ENCODE measurements around the gene HSPA9. TPM values are rescaled to one million over a fixed set of nuclear protein-coding genes. Genes with fewer than 3 reads are reported as not detected.
A peak's percentile ranks its signal among the peaks of the same experiment; 100 is the strongest.

Gene HSPA9
- 100 to 1,000 TPM; 184 to 195 TPM for total RNA-seq
- 100 to 1,000 TPM; 130 to 164 (median 140) TPM for polyA plus RNA-seq
- 283 to 1,155 (median 467) reads per million in 6 experiments for total RNA-seq

- Mint-ChIP-seq H3K4me1 (peaks cover 16 to 45% (median 33%) of the 10 kb centered on the region in 4 donors), H3K4me3 (peak within 1 kb of the TSS; percentile 93 to 99 (median 98)), H3K27me3 (no peaks in the 10 kb centered on the region), H3K9me3 (peaks cover 0 to 3% (median 0%) of the 10 kb centered on the region in 9 donors), H3K36me3 (peaks cover 4 to 38% (median 10%) of the 10 kb centered on the region in 3 donors), H3K27ac (peak within 1 kb of the TSS; percentile 99 to 100 (median 100))
- ATAC-seq (peak; percentile 85 to 86), DNase-seq (peak; percentile 87 to 99 (median 97))
- POLR2A ChIA-PET = interaction anchor here (0.9 to 3.5 kb wide), 21 partner anchors 10 to 1826 kb away, joined by 3 to 65 read pairs (median 6); partner anchors contain the start of genes BRD8, CDC25C, EGR1 and ETF1
Measured at GRCh38 chr5:138575194-138576015, at the start of gene HSPA9. Gene HSPA9 (minus strand): TSS chr5:138575401. CDS start chr5:138575318, 83 bp downstream.

- no peak for ATAC-seq
- H3K27me3 Mint-ChIP-seq = peaks cover 32 to 80% (median 53%) of the 10 kb centered on the region in 5 donors
- POLR2A ChIA-PET = no interaction called here
- no peak overlapping the region for H3K27ac Mint-ChIP-seq
- no peak for DNase-seq
- peaks cover 0 to 2% (median 0%) of the 10 kb centered on the region in 4 donors for H3K4me1 Mint-ChIP-seq
- H3K9me3 Mint-ChIP-seq = peaks cover 0 to 2% (median 0%) of the 10 kb centered on the region in 9 donors
- H3K4me3 Mint-ChIP-seq = no peak overlapping the region
- no peaks in the 10 kb centered on the region for H3K36me3 Mint-ChIP-seq
Measured at GRCh38 chr5:138623053-138623452, 47.9 kb upstream of the HSPA9 start.

- DNase-seq = no peak
- Mint-ChIP-seq H3K27ac (no peak overlapping the region), H3K4me1 (peaks cover 0 to under 1% (median 0%) of the 10 kb centered on the region in 4 donors), H3K27me3 (peaks cover 32 to 77% (median 49%) of the 10 kb centered on the region in 5 donors), H3K9me3 (peaks cover 0 to 2% (median 0%) of the 10 kb centered on the region in 9 donors), H3K36me3 (no peaks in the 10 kb centered on the region), H3K4me3 (no peak overlapping the region)
- no peak for ATAC-seq
- POLR2A ChIA-PET = interaction anchor here (0.8 kb wide), 1 partner anchor 46 kb away, joined by 5 read pairs; no protein-coding TSS in a partner anchor
Measured at GRCh38 chr5:138622051-138622450, 46.9 kb upstream of the HSPA9 start.

- Mint-ChIP-seq H3K36me3 (no peaks in the 10 kb centered on the region), H3K4me1 (peaks cover 0 to 2% (median under 1%) of the 10 kb centered on the region in 4 donors), H3K27me3 (peaks cover 27 to 70% (median 45%) of the 10 kb centered on the region in 5 donors), H3K4me3 (no peak overlapping the region), H3K27ac (no peak overlapping the region), H3K9me3 (no peaks in the 10 kb centered on the region)
- ATAC-seq (no peak), DNase-seq (no peak)
- POLR2A ChIA-PET = no interaction called here
Measured at GRCh38 chr5:138620663-138621224, 45.5 kb upstream of the HSPA9 start.

- ATAC-seq (peak in 1 of 2 donors; percentile 49), DNase-seq (no peak)
- H3K4me3 Mint-ChIP-seq = no peak overlapping the region
- peak overlapping the region in 1 of 10 donors; percentile 22 for H3K27ac Mint-ChIP-seq
- no peaks in the 10 kb centered on the region for H3K36me3 Mint-ChIP-seq
- peaks cover 36 to 70% (median 46%) of the 10 kb centered on the region in 5 donors for H3K27me3 Mint-ChIP-seq
- H3K4me1 Mint-ChIP-seq = peaks cover 3 to 5% (median 4%) of the 10 kb centered on the region in 4 donors
- no peaks in the 10 kb centered on the region for H3K9me3 Mint-ChIP-seq
- POLR2A ChIA-PET = interaction anchor here (0.7 kb wide), 1 partner anchor 1129 kb away, joined by 3 read pairs; no protein-coding TSS in a partner anchor
Measured at GRCh38 chr5:138616508-138616907, 41.3 kb upstream of the HSPA9 start.

GRCh38 chr5:138615461-138615860, 40.3 kb upstream of the HSPA9 start:
- H3K27me3 Mint-ChIP-seq = peaks cover 35 to 70% (median 46%) of the 10 kb centered on the region in 5 donors
- no peak overlapping the region for H3K27ac Mint-ChIP-seq
- no peaks in the 10 kb centered on the region for H3K36me3 Mint-ChIP-seq
- ATAC-seq (no peak), DNase-seq (no peak)
- H3K4me3 Mint-ChIP-seq = no peak overlapping the region
- POLR2A ChIA-PET = no interaction called here
- H3K9me3 Mint-ChIP-seq = no peaks in the 10 kb centered on the region
- peaks cover 9 to 14% (median 12%) of the 10 kb centered on the region in 4 donors for H3K4me1 Mint-ChIP-seq

GRCh38 chr5:138611678-138612218, 36.5 kb upstream of the HSPA9 start:
- H3K27me3 Mint-ChIP-seq = peaks cover 28 to 70% (median 48%) of the 10 kb centered on the region in 5 donors
- DNase-seq = no peak
- H3K9me3 Mint-ChIP-seq = no peaks in the 10 kb centered on the region
- peak overlapping the region in 4 of 10 donors; percentile 8 to 58 (median 18) for H3K4me3 Mint-ChIP-seq
- H3K36me3 Mint-ChIP-seq = no peaks in the 10 kb centered on the region
- peak in 1 of 2 donors; percentile 10 for ATAC-seq
- POLR2A ChIA-PET = no interaction called here
- H3K4me1 Mint-ChIP-seq = peaks cover 9 to 14% (median 13%) of the 10 kb centered on the region in 4 donors
- peak overlapping the region in 1 of 10 donors; percentile 3 for H3K27ac Mint-ChIP-seq

- H3K36me3 Mint-ChIP-seq = no peaks in the 10 kb centered on the region
- POLR2A ChIA-PET = no interaction called here
- peak; percentile 41 to 63 for ATAC-seq
- H3K9me3 Mint-ChIP-seq = no peaks in the 10 kb centered on the region
- peaks cover 28 to 75% (median 48%) of the 10 kb centered on the region in 5 donors for H3K27me3 Mint-ChIP-seq
- H3K27ac Mint-ChIP-seq = peak overlapping the region in 1 of 10 donors; percentile 9
- DNase-seq = peak in 1 of 10 donors; percentile 30
- peaks cover 8 to 14% (median 12%) of the 10 kb centered on the region in 4 donors for H3K4me1 Mint-ChIP-seq
- peak overlapping the region in 8 of 10 donors; percentile 19 to 66 (median 48) for H3K4me3 Mint-ChIP-seq
Measured at GRCh38 chr5:138610918-138611677, 35.9 kb upstream of the HSPA9 start.

- POLR2A ChIA-PET = no interaction called here
- DNase-seq = no peak
- Mint-ChIP-seq H3K36me3 (no peaks in the 10 kb centered on the region), H3K27ac (peak overlapping the region in 1 of 10 donors; percentile 67), H3K27me3 (peaks cover 30 to 75% (median 50%) of the 10 kb centered on the region in 5 donors), H3K9me3 (no peaks in the 10 kb centered on the region), H3K4me3 (peak overlapping the region in 5 of 10 donors; percentile 19 to 66 (median 58)), H3K4me1 (peaks cover 7 to 17% (median 13%) of the 10 kb centered on the region in 4 donors)
- ATAC-seq = no peak
Measured at GRCh38 chr5:138610415-138610917, 35.3 kb upstream of the HSPA9 start.

- Mint-ChIP-seq H3K4me3 (no peak overlapping the region), H3K36me3 (no peaks in the 10 kb centered on the region), H3K9me3 (no peaks in the 10 kb centered on the region), H3K4me1 (peaks cover 6 to 16% (median 11%) of the 10 kb centered on the region in 4 donors), H3K27ac (no peak overlapping the region), H3K27me3 (peaks cover 24 to 77% (median 48%) of the 10 kb centered on the region in 5 donors)
- DNase-seq (no peak), ATAC-seq (no peak)
- POLR2A ChIA-PET = no interaction called here
Measured at GRCh38 chr5:138606378-138607064, 31.3 kb upstream of the HSPA9 start.

- H3K27me3 Mint-ChIP-seq = peaks cover 26 to 77% (median 47%) of the 10 kb centered on the region in 5 donors
- H3K4me1 Mint-ChIP-seq = peaks cover 1 to 6% (median 3%) of the 10 kb centered on the region in 4 donors
- H3K9me3 Mint-ChIP-seq = no peaks in the 10 kb centered on the region
- no peaks in the 10 kb centered on the region for H3K36me3 Mint-ChIP-seq
- POLR2A ChIA-PET = interaction anchor here (0.5 kb wide), 1 partner anchor 704 kb away, joined by 3 read pairs; no protein-coding TSS in a partner anchor
- no peak for DNase-seq
- no peak overlapping the region for H3K4me3 Mint-ChIP-seq
- no peak for ATAC-seq
- H3K27ac Mint-ChIP-seq = no peak overlapping the region
Measured at GRCh38 chr5:138605254-138605972, 30.2 kb upstream of the HSPA9 start.
